HepG2 (cell line): ENCODE data around the gene LYST. TPM values are rescaled to one million over a fixed set of nuclear protein-coding genes. Genes with fewer than 3 reads are reported as not detected.

Experiments
- ATAC-seq: fragments of 200-7000 bp; cut with Tn5 transposase; 3 replicates; pipeline ENCODE4 v1.9.1; 2020; ENCODE audit warnings: mild to moderate bottlenecking, moderate library complexity
- BruUV-seq: library from RNA; stranded (reverse); fragments of 400-500 nt; replicated peaks from 2 replicates; lab custom pipeline; 2021; lab: Mats Ljungman, UMichigan
- CTCF ChIA-PET: fragments of 300-600 bp; formaldehyde crosslinking; extraction: SDS; loops from one replicate; lab custom pipeline; 2021; ENCODE audit warnings: low total read pairs, inconsistent platforms, low intra/inter-chr PET ratio; lab: Yijun Ruan, JAX
- POLR2A ChIA-PET: fragments of 350-600 bp; sonication (Branson Sonifier 250); formaldehyde crosslinking; loops from one replicate; lab custom pipeline; 2020; ENCODE audit warnings: antibody characterized with exemption, inconsistent platforms; lab: Yijun Ruan, JAX
- DNase-seq: peaks from one replicate; pipeline ENCODE4 v3.0.0-alpha.2; 2015; ENCODE audit warnings: low spot score
- FAIRE-seq: peaks from 3 replicates; lab custom pipeline; 2011; peaks lifted over from hg19 to GRCh38; lab: Jason Lieb, UNC
- H2AFZ ChIP-seq: one replicate; pipeline ENCODE4 v1.6.1; 2011; ENCODE audit warnings: low read length, inconsistent platforms
- H3K27ac ChIP-seq: fragments of 300-600 bp; 3 replicates; pipeline ENCODE4 v1.8.0; 2011; ENCODE audit warnings: mixed run types, mild to moderate bottlenecking, mixed read lengths, low read length, inconsistent platforms; ENCODE audit not compliant: insufficient read depth; ENCODE audit errors: extremely low read length
- H3K27me3 ChIP-seq, 2 experiments: fragments of 200-600 bp in 1 of 2; 2 replicates in 1 of 2; 3 replicates in 1 of 2; pipeline versions ENCODE4 v1.6.0 to v1.8.0; 2011; ENCODE audit warnings: low read length in 2 of 2, mild to moderate bottlenecking in 2 of 2, moderate library complexity in 2 of 2, inconsistent platforms in 1 of 2; ENCODE audit not compliant: insufficient read depth in 2 of 2, control insufficient read depth in 1 of 2
- H3K36me3 ChIP-seq, 2 experiments: fragments of 200-600 bp in 1 of 2; replicated peaks in 1 of 2; 2 replicates in 1 of 2; 3 replicates in 1 of 2; pipeline versions ENCODE4 v1.5.1 to v1.8.0; 2011; ENCODE audit warnings: low read length in 2 of 2, inconsistent platforms in 1 of 2; ENCODE audit not compliant: insufficient read depth in 2 of 2, control insufficient read depth in 1 of 2
- H3K4me1 ChIP-seq: 2 replicates; pipeline ENCODE4 v1.5.1; 2012; ENCODE audit warnings: low read length, inconsistent platforms; ENCODE audit not compliant: insufficient read depth
- H3K4me2 ChIP-seq: 2 replicates; pipeline ENCODE4 v1.6.0; 2011; ENCODE audit warnings: low read depth, low read length, inconsistent platforms
- H3K4me3 ChIP-seq, 3 experiments: fragments of 200-600 bp in 1 of 3; sonication (generic), shearing (Covaris generic) in 1 of 3; replicated peaks in 1 of 3; 2 replicates each; pipeline ENCODE4 v1.5.1; 2011 to 2016; ENCODE audit warnings: low read length in 3 of 3, inconsistent platforms in 2 of 3, low read depth in 2 of 3, mild to moderate bottlenecking in 2 of 3, control low read depth in 1 of 3, mixed read lengths in 1 of 3; ENCODE audit not compliant: insufficient read depth in 1 of 3
- H3K79me2 ChIP-seq: one replicate; pipeline ENCODE4 v1.6.1; 2011; ENCODE audit warnings: low read length, inconsistent platforms; ENCODE audit not compliant: insufficient read depth
- H3K9ac ChIP-seq: 2 replicates; pipeline ENCODE4 v1.6.0; 2011; ENCODE audit warnings: mild to moderate bottlenecking, low read depth, low read length, inconsistent platforms; ENCODE audit not compliant: insufficient read depth
- H3K9me3 ChIP-seq: 2 replicates; pipeline ENCODE4 v1.5.1; 2012; ENCODE audit warnings: mild to moderate bottlenecking, low read length
- H4K20me1 ChIP-seq: 2 replicates; pipeline ENCODE4 v1.6.0; 2011; ENCODE audit warnings: inconsistent platforms, mild to moderate bottlenecking, low read length, moderate library complexity; ENCODE audit not compliant: insufficient read depth
- ATF3 ChIP-seq: sonication (generic); formaldehyde crosslinking; IDR thresholded peaks from 2 replicates; pipeline ENCODE4 v1.4.0; 2020; ENCODE audit warnings: missing genetic modification reagents
- CEBPZ ChIP-seq: IDR thresholded peaks from 2 replicates; pipeline ENCODE4 v1.6.1; 2012; ENCODE audit warnings: low read length, improper control_type of control experiment
- MLX ChIP-seq: IDR thresholded peaks from 2 replicates; pipeline ENCODE4 v1.6.1; 2016
- MXD4 ChIP-seq: IDR thresholded peaks from 2 replicates; pipeline ENCODE4 v1.6.1; 2016; ENCODE audit warnings: mild to moderate bottlenecking, missing biosample characterization, missing genetic modification reagents
- RELA ChIP-seq: sonication (generic); formaldehyde crosslinking; IDR thresholded peaks from 2 replicates; pipeline ENCODE4 v1.4.0; 2020; ENCODE audit warnings: missing genetic modification reagents
- TBL1XR1 ChIP-seq: fragments of 150-350 bp; IDR thresholded peaks from 2 replicates; pipeline ENCODE4 v1.6.1; 2014; ENCODE audit warnings: borderline replicate concordance, low read length; ENCODE audit not compliant: partially characterized antibody
- ZFX ChIP-seq: sonication (generic); formaldehyde crosslinking; IDR thresholded peaks from 2 replicates; pipeline ENCODE4 v1.4.0; 2020; ENCODE audit warnings: mild to moderate bottlenecking, low read depth, missing genetic modification reagents, moderate library complexity
- ZNF282 ChIP-seq: fragments of 450-650 bp; IDR thresholded peaks from 2 replicates; pipeline ENCODE4 v1.6.1; 2018; ENCODE audit not compliant: partially characterized antibody
- ZNF619 ChIP-seq: sonication (generic); formaldehyde crosslinking; IDR thresholded peaks from 2 replicates; pipeline ENCODE4 v1.4.0; 2020; ENCODE audit warnings: mild to moderate bottlenecking, missing genetic modification reagents
- WGBS: methylation state at CpG from one replicate; pipeline ENCODE4 v1.1.6; 2017; ENCODE audit warnings: low lambda C conversion rate; 5-methylcytosine and 5-hydroxymethylcytosine counted together
- in situ Hi-C: cut with HindIII; loops from 2 replicates; pipeline ENCODE4 v1.10.0; 2017; ENCODE audit warnings: low pct_unique_long_range_greater_than_20kb; ENCODE audit not compliant: extremely low pct_ligation_motif_present
- intact Hi-C: fragments of 100-400 bp; cut with micrococcal nuclease; formaldehyde crosslinking; loops from one replicate; pipeline ENCODE4 v1.10.0; 2022; ENCODE audit not compliant: unreplicated experiment
- polyA plus RNA-seq, 8 experiments: library from polyadenylated mRNA; depleted of rRNA in 3 of 8; stranded (reverse) in 7 of 8; unstranded in 1 of 8; fragments of >200 nt; fragmentation: Illumina TruSeq in 4 of 8; extraction: Trizol in 4 of 8; gene quantifications; 2 replicates each; pipeline versions ENCODE4 v1.2.1 to v1.2.3, GENCODE V29; 2011 to 2016; ENCODE audit warnings: low read depth in 4 of 8, missing spikeins in 1 of 8, mixed read lengths in 1 of 8; ENCODE audit not compliant: insufficient read depth in 1 of 8
- total RNA-seq, 5 experiments: library from RNA; depleted of rRNA; stranded (reverse); fragments of >200 nt; fragmentation: Illumina TruSeq; extraction: Trizol; gene quantifications; 2 replicates each; pipeline ENCODE4 v1.2.3, GENCODE V29; 2016; ENCODE audit warnings: low read depth in 1 of 5
- TF ChIP-seq, protein P1 (sequence below): sonication (generic); formaldehyde crosslinking; IDR thresholded peaks from 2 replicates; pipeline ENCODE4 v1.8.0; 2022; ENCODE audit warnings: mild to moderate bottlenecking, missing genetic modification reagents, moderate library complexity
- TF ChIP-seq, protein P2 (sequence below): sonication (generic); formaldehyde crosslinking; IDR thresholded peaks from 2 replicates; pipeline ENCODE4 v1.4.0; 2020; ENCODE audit warnings: missing genetic modification reagents

LYST gene
- total and polyA plus RNA-seq, 2 of the 13 experiments (the other 11 are each of a cell fraction or from before 2014, with no cell fraction given) = 0.91 to 2.5 TPM

- no peak for FAIRE-seq
- no peak for DNase-seq
- Histone ChIP-seq H3K79me2 (no peaks in the 10 kb centered on the region), H4K20me1 (no peaks in the 10 kb centered on the region), H3K9me3 (no peaks in the 10 kb centered on the region), H3K9ac (no peak overlapping the region), H2AFZ (no peak overlapping the region), H3K27ac (no peak overlapping the region), H3K4me2 (no peak overlapping the region), H3K4me3 (no peak overlapping the region), H3K27me3 (no peaks in the 10 kb centered on the region), H3K36me3 (no peaks in the 10 kb centered on the region), H3K4me1 (no peaks in the 10 kb centered on the region)
- CTCF ChIA-PET = no interaction called here
- no TSS peak for BruUV-seq
- POLR2A ChIA-PET = no interaction called here
- TF ChIP-seq MLX = no peak
- TF ChIP-seq, protein P1, sequence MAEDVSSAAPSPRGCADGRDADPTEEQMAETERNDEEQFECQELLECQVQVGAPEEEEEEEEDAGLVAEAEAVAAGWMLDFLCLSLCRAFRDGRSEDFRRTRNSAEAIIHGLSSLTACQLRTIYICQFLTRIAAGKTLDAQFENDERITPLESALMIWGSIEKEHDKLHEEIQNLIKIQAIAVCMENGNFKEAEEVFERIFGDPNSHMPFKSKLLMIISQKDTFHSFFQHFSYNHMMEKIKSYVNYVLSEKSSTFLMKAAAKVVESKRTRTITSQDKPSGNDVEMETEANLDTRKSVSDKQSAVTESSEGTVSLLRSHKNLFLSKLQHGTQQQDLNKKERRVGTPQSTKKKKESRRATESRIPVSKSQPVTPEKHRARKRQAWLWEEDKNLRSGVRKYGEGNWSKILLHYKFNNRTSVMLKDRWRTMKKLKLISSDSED (CRISPR knock-in tag) = no peak
- ATAC-seq = no peak
- in situ Hi-C loops = no loop called here
- intact Hi-C loops = no loop called here
- 92% methylated on average over 3 of the region's 3 CpGs for WGBS
These were observed 141.3 kb downstream of the LYST start for GRCh38 chr1:235725434-235725833.

- CTCF ChIA-PET = no interaction called here
- no peak overlapping the region for H3K27ac ChIP-seq
- TF ChIP-seq ZNF619 (CRISPR knock-in tag) (no peak), CEBPZ (no peak), MXD4 (CRISPR knock-in tag) (no peak), ATF3 (CRISPR knock-in tag) (no peak), TBL1XR1 (no peak), ZFX (CRISPR knock-in tag) (no peak), RELA (CRISPR knock-in tag) (no peak), ZNF282 (no peak)
- TF ChIP-seq, protein P2, sequence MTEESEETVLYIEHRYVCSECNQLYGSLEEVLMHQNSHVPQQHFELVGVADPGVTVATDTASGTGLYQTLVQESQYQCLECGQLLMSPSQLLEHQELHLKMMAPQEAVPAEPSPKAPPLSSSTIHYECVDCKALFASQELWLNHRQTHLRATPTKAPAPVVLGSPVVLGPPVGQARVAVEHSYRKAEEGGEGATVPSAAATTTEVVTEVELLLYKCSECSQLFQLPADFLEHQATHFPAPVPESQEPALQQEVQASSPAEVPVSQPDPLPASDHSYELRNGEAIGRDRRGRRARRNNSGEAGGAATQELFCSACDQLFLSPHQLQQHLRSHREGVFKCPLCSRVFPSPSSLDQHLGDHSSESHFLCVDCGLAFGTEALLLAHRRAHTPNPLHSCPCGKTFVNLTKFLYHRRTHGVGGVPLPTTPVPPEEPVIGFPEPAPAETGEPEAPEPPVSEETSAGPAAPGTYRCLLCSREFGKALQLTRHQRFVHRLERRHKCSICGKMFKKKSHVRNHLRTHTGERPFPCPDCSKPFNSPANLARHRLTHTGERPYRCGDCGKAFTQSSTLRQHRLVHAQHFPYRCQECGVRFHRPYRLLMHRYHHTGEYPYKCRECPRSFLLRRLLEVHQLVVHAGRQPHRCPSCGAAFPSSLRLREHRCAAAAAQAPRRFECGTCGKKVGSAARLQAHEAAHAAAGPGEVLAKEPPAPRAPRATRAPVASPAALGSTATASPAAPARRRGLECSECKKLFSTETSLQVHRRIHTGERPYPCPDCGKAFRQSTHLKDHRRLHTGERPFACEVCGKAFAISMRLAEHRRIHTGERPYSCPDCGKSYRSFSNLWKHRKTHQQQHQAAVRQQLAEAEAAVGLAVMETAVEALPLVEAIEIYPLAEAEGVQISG (CRISPR knock-in tag) = no peak
These were observed 142.0 kb downstream of the LYST start for GRCh38 chr1:235724730-235725129.

More at GRCh38 chr1:235724730-235725129, 142.0 kb downstream of the LYST start:
- H3K4me2 ChIP-seq = no peak overlapping the region
- no peak for DNase-seq
- H3K9me3 ChIP-seq = no peaks in the 10 kb centered on the region
- in situ Hi-C loops (no loop called here), intact Hi-C loops (no loop called here)
- H4K20me1 ChIP-seq = no peaks in the 10 kb centered on the region
- H3K9ac ChIP-seq = no peak overlapping the region
- POLR2A ChIA-PET = no interaction called here
- ATAC-seq = no peak
- WGBS = 83% methylated on average over 2 of the region's 2 CpGs
- no TSS peak for BruUV-seq
- H3K79me2 ChIP-seq = no peaks in the 10 kb centered on the region
- no peaks in the 10 kb centered on the region for H3K4me1 ChIP-seq
- no peak overlapping the region for H2AFZ ChIP-seq
- H3K27me3 ChIP-seq = no peaks in the 10 kb centered on the region
- H3K36me3 ChIP-seq = no peaks in the 10 kb centered on the region
- H3K4me3 ChIP-seq = no peak overlapping the region
- FAIRE-seq = no peak
